ENCODE measurements around the gene DTX3. TPM values are rescaled to one million over a fixed set of nuclear protein-coding genes. Genes with fewer than 3 reads are reported as not detected.
"Not testable (repeated sequence)": the region's sequence is repeated elsewhere in the genome, so short reads cannot be mapped to it uniquely, and the experiment has no call there.

Gene DTX3
- total RNA-seq, 4 donors from 2014 or later: 34.6 to 70.2 (median 53.2) TPM

- WGBS, 2 donors (ENCODE audit: low coverage in 1 of 2): 43 to 47% methylated on average over 5 of the region's 5 CpGs
- Histone ChIP-seq H3K36me3 (no peaks in the 10 kb centered on the region), H3K4me3 (no peak overlapping the region), H3K27ac (no peak overlapping the region), H3K9me3 (peaks cover 0 to 8% (median 0%) of the 10 kb centered on the region in 3 donors), H3K4me1 (no peaks in the 10 kb centered on the region), H3K27me3 (peaks cover 63% of the 10 kb centered on the region)
- TF ChIP-seq POLR2AphosphoS5 (IDR thresholded peaks at IDR 0.05) (no peak), EP300 (IDR thresholded peaks at IDR 0.05) (no peak), POLR2A (IDR thresholded peaks at IDR 0.05) (no peak)
- TF ChIP-seq, protein P1, sequence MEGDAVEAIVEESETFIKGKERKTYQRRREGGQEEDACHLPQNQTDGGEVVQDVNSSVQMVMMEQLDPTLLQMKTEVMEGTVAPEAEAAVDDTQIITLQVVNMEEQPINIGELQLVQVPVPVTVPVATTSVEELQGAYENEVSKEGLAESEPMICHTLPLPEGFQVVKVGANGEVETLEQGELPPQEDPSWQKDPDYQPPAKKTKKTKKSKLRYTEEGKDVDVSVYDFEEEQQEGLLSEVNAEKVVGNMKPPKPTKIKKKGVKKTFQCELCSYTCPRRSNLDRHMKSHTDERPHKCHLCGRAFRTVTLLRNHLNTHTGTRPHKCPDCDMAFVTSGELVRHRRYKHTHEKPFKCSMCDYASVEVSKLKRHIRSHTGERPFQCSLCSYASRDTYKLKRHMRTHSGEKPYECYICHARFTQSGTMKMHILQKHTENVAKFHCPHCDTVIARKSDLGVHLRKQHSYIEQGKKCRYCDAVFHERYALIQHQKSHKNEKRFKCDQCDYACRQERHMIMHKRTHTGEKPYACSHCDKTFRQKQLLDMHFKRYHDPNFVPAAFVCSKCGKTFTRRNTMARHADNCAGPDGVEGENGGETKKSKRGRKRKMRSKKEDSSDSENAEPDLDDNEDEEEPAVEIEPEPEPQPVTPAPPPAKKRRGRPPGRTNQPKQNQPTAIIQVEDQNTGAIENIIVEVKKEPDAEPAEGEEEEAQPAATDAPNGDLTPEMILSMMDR (IDR thresholded peaks at IDR 0.05): no peak
- ATAC-seq: no peak
These were observed 37.2 kb downstream of the DTX3 start for GRCh38 chr12:57641699-57642442.

DNA sequence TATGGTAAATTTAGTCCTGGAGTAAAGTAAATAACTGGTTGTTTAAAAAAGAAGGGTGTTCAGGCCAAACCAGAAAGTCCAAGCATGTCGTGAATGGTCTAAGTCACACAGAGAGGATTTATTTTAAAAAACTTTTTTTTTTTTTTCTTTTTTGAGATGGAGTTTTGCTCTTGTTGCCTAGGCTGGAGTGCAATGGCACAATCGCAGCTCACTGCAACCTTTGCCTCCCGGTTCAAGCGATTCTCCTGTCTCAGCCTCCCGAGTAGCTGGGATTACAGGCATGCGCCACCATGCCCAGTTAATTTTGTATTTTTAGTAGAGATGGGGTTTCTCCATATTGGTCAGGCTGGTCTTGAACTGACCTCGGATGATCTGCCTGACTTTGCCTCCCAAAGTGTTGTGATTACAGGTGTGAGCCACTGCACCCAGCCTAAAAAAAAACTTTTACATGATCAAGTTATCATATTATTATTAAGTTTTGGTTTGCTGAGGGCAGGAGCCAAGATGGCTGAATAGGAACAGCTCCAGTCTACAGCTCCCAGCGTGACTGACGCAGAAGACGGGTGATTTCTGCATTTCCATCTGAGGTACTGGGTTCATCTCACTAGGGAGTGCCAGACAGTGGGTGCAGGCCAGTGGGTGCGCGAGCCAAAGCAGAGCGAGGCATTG is 41.5 kb downstream of the DTX3 start:
- H3K27ac ChIP-seq, H3K36me3 ChIP-seq, H3K4me3 ChIP-seq, ATAC-seq, H3K4me1 ChIP-seq, H3K9me3 ChIP-seq: not testable (repeated sequence)
- 63 to 66% methylated on average over 7 to 10 of the region's 13 CpGs for WGBS, 2 donors (ENCODE audit: low coverage in 1 of 2)
- peaks cover 30% of the 10 kb centered on the region for H3K27me3 ChIP-seq

- H3K4me1 ChIP-seq, H3K9me3 ChIP-seq, ATAC-seq, H3K36me3 ChIP-seq, H3K27ac ChIP-seq, H3K4me3 ChIP-seq: not testable (repeated sequence)
- peaks cover 24% of the 10 kb centered on the region for H3K27me3 ChIP-seq
- no CpG with 5 or more reads among the region's 15 CpGs for WGBS, 2 donors (ENCODE audit: low coverage in 1 of 2)
These were observed 42.0 kb downstream of the DTX3 start for GRCh38 chr12:57646659-57647049.

DNA sequence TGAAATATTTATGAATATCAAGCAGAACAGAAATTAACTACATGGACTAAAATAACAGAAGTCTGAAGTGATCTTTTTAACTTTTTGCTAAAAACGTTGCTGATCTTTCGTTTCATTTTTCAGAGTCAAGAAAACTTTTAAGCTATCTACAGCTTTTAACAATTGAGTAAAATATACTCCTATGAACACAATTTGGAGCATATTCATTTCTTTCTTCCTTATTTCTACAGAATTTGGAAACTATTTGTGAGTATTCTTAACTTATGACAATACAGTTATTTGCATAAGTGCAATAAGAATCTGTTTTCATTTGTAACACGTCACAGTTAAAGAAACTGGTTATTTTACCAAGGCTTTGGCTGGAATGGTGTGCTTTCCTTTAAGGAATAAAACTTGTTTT is 49.4 kb downstream of the DTX3 start:
- TF ChIP-seq, protein P1 (IDR thresholded peaks at IDR 0.05): no peak
- TF ChIP-seq EP300 (IDR thresholded peaks at IDR 0.05) (no peak), POLR2AphosphoS5 (IDR thresholded peaks at IDR 0.05) (no peak), POLR2A (IDR thresholded peaks at IDR 0.05) (no peak)
- Histone ChIP-seq H3K9me3 (no peaks in the 10 kb centered on the region), H3K36me3 (no peaks in the 10 kb centered on the region), H3K27ac (no peak overlapping the region), H3K4me1 (peaks cover 0 to 8% (median 0%) of the 10 kb centered on the region in 3 donors), H3K4me3 (no peak overlapping the region), H3K27me3 (no peaks in the 10 kb centered on the region)
- no peak for ATAC-seq
- 56 to 72% methylated on average over 3 of the region's 3 CpGs for WGBS, 2 donors (ENCODE audit: low coverage in 1 of 2)

- TF ChIP-seq, protein P1 (IDR thresholded peaks at IDR 0.05): no peak
- TF ChIP-seq POLR2AphosphoS5 (IDR thresholded peaks at IDR 0.05): no peak
- no peak for TF ChIP-seq POLR2A (IDR thresholded peaks at IDR 0.05)
- no peak for TF ChIP-seq EP300 (IDR thresholded peaks at IDR 0.05)
- no peak for ATAC-seq
- Histone ChIP-seq H3K4me1 (peaks cover 0 to 8% (median 0%) of the 10 kb centered on the region in 3 donors), H3K27me3 (no peaks in the 10 kb centered on the region), H3K4me3 (no peak overlapping the region), H3K9me3 (no peaks in the 10 kb centered on the region), H3K36me3 (no peaks in the 10 kb centered on the region), H3K27ac (no peak overlapping the region)
- 33 to 67% methylated on average over 1 to 2 of the region's 23 CpGs for WGBS, 2 donors (ENCODE audit: low coverage in 1 of 2)
These were observed 51.1 kb downstream of the DTX3 start for GRCh38 chr12:57655541-57656240.

GRCh38 chr12:57656408-57656807 is 51.8 kb downstream of the DTX3 start:
- H3K4me3 ChIP-seq, H3K27me3 ChIP-seq, H3K4me1 ChIP-seq, H3K27ac ChIP-seq, H3K36me3 ChIP-seq, ATAC-seq, H3K9me3 ChIP-seq: not testable (repeated sequence)
- WGBS, 2 donors (ENCODE audit: low coverage in 1 of 2): 74 to 90% methylated on average over 3 of the region's 4 CpGs
